GM13977 (cell line): ENCODE measurements around the gene DR1.
"Not testable (repeated sequence)": the region's sequence is repeated elsewhere in the genome, so short reads cannot be mapped to it uniquely, and the experiment has no call there.

ENCODE experiments used
- DNase-seq: peaks from one replicate; pipeline ENCODE4 v3.0.0; 2012; ENCODE audit warnings: low spot score
- CTCF ChIP-seq: IDR thresholded peaks from 2 replicates; pipeline ENCODE4 v1.5.1; 2012; ENCODE audit warnings: mild to moderate bottlenecking, control low read depth; ENCODE audit not compliant: insufficient read depth; ENCODE audit errors: extremely low read depth, missing control alignments
- in situ Hi-C: fragments of 300-500 bp; cut with MboI; formaldehyde crosslinking; loops from one replicate; pipeline ENCODE4 v1.12.0; 2022; ENCODE audit warnings: low sequenced_read_pairs, low pct_unique_long_range_greater_than_20kb, mixed read lengths, inconsistent platforms; ENCODE audit not compliant: unreplicated experiment

The DR1 gene

GRCh38 chr1:93365813-93366212, 20.1 kb downstream of the DR1 start:
- no peak for TF ChIP-seq CTCF
- in situ Hi-C loops, result no loop called here
- no peak for DNase-seq

- no peak for DNase-seq
- TF ChIP-seq CTCF, result no peak
- in situ Hi-C loops, result no loop called here
Measured at GRCh38 chr1:93369734-93370133, 24.0 kb downstream of the DR1 start.

- TF ChIP-seq CTCF, result no peak
- in situ Hi-C loops, result no loop called here
- DNase-seq, result no peak
Measured at GRCh38 chr1:93374334-93375106, 28.8 kb downstream of the DR1 start.

- in situ Hi-C loops, result no loop called here
- DNase-seq, result no peak
- TF ChIP-seq CTCF, result no peak
Measured at GRCh38 chr1:93384656-93385055, 38.9 kb downstream of the DR1 start.

- in situ Hi-C loops, DNase-seq: not testable (repeated sequence)
Measured at GRCh38 chr1:93386268-93386667, 40.6 kb downstream of the DR1 start.

GRCh38 chr1:93394514-93394913, 48.8 kb downstream of the DR1 start:
- DNase-seq, result no peak
- in situ Hi-C loops, result no loop called here
- no peak for TF ChIP-seq CTCF

GRCh38 chr1:93395195-93395594, 49.5 kb downstream of the DR1 start:
- in situ Hi-C loops, result no loop called here
- DNase-seq, result no peak
- no peak for TF ChIP-seq CTCF
